ENCODE data around the gene GPER1. TPM values are rescaled to one million over a fixed set of nuclear protein-coding genes. Genes with fewer than 3 reads are reported as not detected.
"Not testable (repeated sequence)": the region's sequence is repeated elsewhere in the genome, so short reads cannot be mapped to it uniquely, and the experiment has no call there.

GPER1 gene
- total and polyA plus RNA-seq, 2 donors (not counting 3 experiments of a cell fraction or from before 2014, with no cell fraction given), result 0.77 to 2.3 TPM

- DNase-seq (ENCODE audit: low read depth, low spot score) (no peak), FAIRE-seq (no peak)
- Histone ChIP-seq H3K4me1 (ENCODE audit: control insufficient read depth, extremely low read depth, insufficient read depth, low read length) (peaks cover 4% of the 10 kb centered on the region), H3K79me2 (ENCODE audit: control insufficient read depth, insufficient read depth, low read length) (peaks cover 1% of the 10 kb centered on the region), H3K9me3 (replicated peaks; ENCODE audit: control insufficient read depth, insufficient read depth, low read length) (no peaks in the 10 kb centered on the region), H3K4me3 (replicated peaks in 1 of 3; ENCODE audit: insufficient read depth in 1 of 3, low read depth in 1 of 3, low read length in 3 of 3) (no peak overlapping the region), H3K36me3 (ENCODE audit: control insufficient read depth in 2 of 2, extremely low read depth in 1 of 2, insufficient read depth in 2 of 2, low read length in 2 of 2) (no peaks in the 10 kb centered on the region), H4K20me1 (replicated peaks; ENCODE audit: control insufficient read depth, extremely low read depth, insufficient read depth, low read length) (no peaks in the 10 kb centered on the region), H3K27ac (ENCODE audit: insufficient read depth, low read depth, low read length) (no peak overlapping the region), H3K9me1 (replicated peaks; ENCODE audit: control insufficient read depth, extremely low read depth, insufficient read depth, low read length) (no peaks in the 10 kb centered on the region), H3K27me3 (ENCODE audit: control insufficient read depth in 2 of 2, insufficient read depth in 2 of 2, low read length in 2 of 2) (no peaks in the 10 kb centered on the region), H2AFZ (ENCODE audit: low read depth, low read length) (no peak overlapping the region), H3K4me2 (ENCODE audit: insufficient read depth, low read length) (no peak overlapping the region), H3K9ac (replicated peaks; ENCODE audit: extremely low read depth, insufficient read depth, low read length) (no peak overlapping the region)
- no peak for TF ChIP-seq MAX (IDR thresholded peaks at IDR 0.05; ENCODE audit: insufficient read depth, insufficient read length)
- TF ChIP-seq MYC (IDR thresholded peaks at IDR 0.05; ENCODE audit: low read depth, low read length), result no peak
- TF ChIP-seq EZH2 (IDR thresholded peaks at IDR 0.05; ENCODE audit: borderline replicate concordance, low read depth, low read length, severe bottlenecking), result no peak
- TF ChIP-seq POLR2A (IDR thresholded peaks at IDR 0.05; ENCODE audit: low read depth, low read length), result no peak
- TF ChIP-seq GATA2 (IDR thresholded peaks at IDR 0.05; ENCODE audit: insufficient read depth, insufficient read length, low read depth, low read length), result no peak
- TF ChIP-seq POLR2AphosphoS5 (IDR thresholded peaks at IDR 0.05; ENCODE audit: insufficient read depth, low read depth, low read length), result no peak
- TF ChIP-seq FOS (IDR thresholded peaks at IDR 0.05; ENCODE audit: borderline replicate concordance, insufficient read depth, low read length), result no peak
- TF ChIP-seq JUN (IDR thresholded peaks at IDR 0.05; ENCODE audit: borderline replicate concordance, insufficient read depth, insufficient read length, low read depth), result no peak
- TF ChIP-seq CTCF (IDR thresholded peaks at IDR 0.05; ENCODE audit: extremely low read depth in 1 of 2, insufficient read depth in 1 of 2, low read depth in 1 of 2, low read length in 2 of 2), result no peak
- intact Hi-C loops (cut with micrococcal nuclease), result no loop called here
- ChIA-PET CTCF (interaction anchor here (0.6 to 1.3 kb wide), 4 partner anchors 9 to 154 kb away, joined by 3 read pairs; no protein-coding TSS in a partner anchor), POLR2A (no interaction called here)
- dilution Hi-C loops (cut with MboI; ENCODE audit: extremely low pct_ligation_motif_present, low sequenced_read_pairs), result no loop called here
- no TSS peak for BruUV-seq (replicated peaks)
These were observed 54.2 kb downstream of the GPER1 start for GRCh38 chr7:1142051-1142635.

GRCh38 chr7:1143031-1143430, 55.1 kb downstream of the GPER1 start:
- H3K4me2 ChIP-seq (ENCODE audit: insufficient read depth, low read length); H3K27me3 ChIP-seq (ENCODE audit: control insufficient read depth in 2 of 2, insufficient read depth in 2 of 2, low read length in 2 of 2); H3K36me3 ChIP-seq (ENCODE audit: control insufficient read depth in 2 of 2, extremely low read depth in 1 of 2, insufficient read depth in 2 of 2, low read length in 2 of 2); dilution Hi-C loops (cut with MboI; ENCODE audit: extremely low pct_ligation_motif_present, low sequenced_read_pairs); BruUV-seq (replicated peaks); POLR2A ChIA-PET; intact Hi-C loops (cut with micrococcal nuclease); DNase-seq (ENCODE audit: low read depth, low spot score); H3K4me1 ChIP-seq (ENCODE audit: control insufficient read depth, extremely low read depth, insufficient read depth, low read length); H3K79me2 ChIP-seq (ENCODE audit: control insufficient read depth, insufficient read depth, low read length); H3K9me1 ChIP-seq (replicated peaks; ENCODE audit: control insufficient read depth, extremely low read depth, insufficient read depth, low read length); H3K9ac ChIP-seq (replicated peaks; ENCODE audit: extremely low read depth, insufficient read depth, low read length); FAIRE-seq; H4K20me1 ChIP-seq (replicated peaks; ENCODE audit: control insufficient read depth, extremely low read depth, insufficient read depth, low read length); H3K4me3 ChIP-seq (replicated peaks in 1 of 3; ENCODE audit: insufficient read depth in 1 of 3, low read depth in 1 of 3, low read length in 3 of 3); H3K27ac ChIP-seq (ENCODE audit: insufficient read depth, low read depth, low read length); H3K9me3 ChIP-seq (replicated peaks; ENCODE audit: control insufficient read depth, insufficient read depth, low read length); H2AFZ ChIP-seq (ENCODE audit: low read depth, low read length): not testable (repeated sequence)
- CTCF ChIA-PET, result interaction anchor here (0.9 to 1.3 kb wide), 3 partner anchors 33 to 150 kb away, joined by 3 to 6 read pairs (median 3); no protein-coding TSS in a partner anchor
